Measurements from ENCODE around the gene WNT9B.
A peak's percentile ranks its signal among the peaks of the same experiment; 100 is the strongest.

- TF ChIP-seq ZNF737 (CRISPR knock-in tag; IDR thresholded peaks at IDR 0.05; ENCODE audit: borderline replicate concordance), result no peak
- TF ChIP-seq CEBPB (IDR thresholded peaks at IDR 0.05; ENCODE audit: borderline replicate concordance, low read depth, low read length), result no peak
- TF ChIP-seq BCL3 (CRISPR knock-in tag; IDR thresholded peaks at IDR 0.05), result no peak
- no peak for TF ChIP-seq PLRG1 (conservative IDR thresholded peaks at IDR 0.05)
- TF ChIP-seq CTCF (CRISPR knock-in tag; IDR thresholded peaks at IDR 0.05), result peak; percentile 95
- no peak for TF ChIP-seq NFIB (CRISPR knock-in tag; IDR thresholded peaks at IDR 0.05; ENCODE audit: borderline replicate concordance)
Observed at GRCh38 chr17:46876353-46876887, 25.0 kb downstream of the WNT9B start.
